K562 (cell line): ENCODE data around the gene PKHD1. TPM values are rescaled to one million over a fixed set of nuclear protein-coding genes. Genes with fewer than 3 reads are reported as not detected.

Experiments
- ATAC-seq: fragments of 200-7000 bp; cut with Tn5 transposase; 3 replicates; pipeline ENCODE4 v1.9.1; 2020; ENCODE audit warnings: moderate library complexity
- BruUV-seq: library from RNA; stranded (reverse); fragments of 400-500 nt; replicated peaks from 2 replicates; lab custom pipeline; 2021; lab: Mats Ljungman, UMichigan
- CTCF ChIA-PET: fragments of 300-600 bp; formaldehyde crosslinking; extraction: SDS; loops from one replicate; lab custom pipeline; 2021; ENCODE audit warnings: low intra/inter-chr PET ratio; lab: Yijun Ruan, JAX
- POLR2A ChIA-PET: fragments of 300-600, 350-650 bp; sonication (Branson Sonifier 250); formaldehyde crosslinking; extraction: SDS; loops from one replicate; lab custom pipeline; 2021; ENCODE audit warnings: antibody characterized with exemption, inconsistent platforms; lab: Yijun Ruan, JAX
- DNase-seq, 4 experiments: peaks; one replicate each; pipeline versions ENCODE4 v3.0.0 to v3.0.0-alpha.2; 2011 to 2018; ENCODE audit warnings: low spot score in 3 of 4, mixed read lengths in 3 of 4; ENCODE audit errors: extremely low read depth in 1 of 4
- FAIRE-seq: peaks from 2 replicates; lab custom pipeline; 2011; peaks lifted over from hg19 to GRCh38; lab: Jason Lieb, UNC
- H2AFZ ChIP-seq: 2 replicates; pipeline ENCODE4 v1.6.0; 2011; ENCODE audit warnings: low read depth, low read length, control low read depth, inconsistent platforms
- H3K27ac ChIP-seq: fragments of 200-600 bp; 3 replicates; pipeline ENCODE4 v1.8.0; 2011; ENCODE audit warnings: low read depth, mild to moderate bottlenecking, control low read depth, inconsistent platforms, low read length, moderate library complexity, mixed read lengths; ENCODE audit errors: extremely low read depth
- H3K27me3 ChIP-seq, 2 experiments: fragments of 300-600 bp in 1 of 2; 2 replicates in 1 of 2; 3 replicates in 1 of 2; pipeline versions ENCODE4 v1.6.0 to v1.8.0; 2011; ENCODE audit warnings: inconsistent platforms in 2 of 2, low read length in 2 of 2, mild to moderate bottlenecking in 1 of 2, mixed read lengths in 1 of 2, moderate library complexity in 1 of 2; ENCODE audit not compliant: control insufficient read depth in 2 of 2, insufficient read depth in 2 of 2
- H3K36me3 ChIP-seq: fragments of 300-600 bp; 3 replicates; pipeline ENCODE4 v1.8.0; 2011; ENCODE audit warnings: mild to moderate bottlenecking, low read length, inconsistent platforms; ENCODE audit not compliant: control insufficient read depth, insufficient read depth
- H3K4me1 ChIP-seq, 2 experiments: fragments of 200-600 bp in 1 of 2; replicated peaks in 1 of 2; 2 replicates in 1 of 2; 3 replicates in 1 of 2; pipeline versions ENCODE4 v1.5.1 to v1.8.0; 2011; ENCODE audit warnings: inconsistent platforms in 2 of 2, low read length in 2 of 2, mild to moderate bottlenecking in 1 of 2, mixed read lengths in 1 of 2, moderate library complexity in 1 of 2; ENCODE audit not compliant: control insufficient read depth in 2 of 2, insufficient read depth in 2 of 2
- H3K4me2 ChIP-seq: 2 replicates; pipeline ENCODE4 v1.6.1; 2011; ENCODE audit warnings: low read length, control low read depth, inconsistent platforms, mixed read lengths; ENCODE audit not compliant: insufficient read depth
- H3K4me3 ChIP-seq: fragments of 200-600 bp; sonication (generic), shearing (Covaris generic); 2 replicates; pipeline ENCODE4 v1.5.1; 2016; ENCODE audit warnings: control low read depth, inconsistent platforms
- H3K79me2 ChIP-seq: fragments of 200-600 bp; 3 replicates; pipeline ENCODE4 v1.8.0; 2011; ENCODE audit warnings: low read length, inconsistent platforms; ENCODE audit not compliant: control insufficient read depth, insufficient read depth
- H3K9ac ChIP-seq, 2 experiments: 2 replicates each; pipeline versions ENCODE4 v1.6.0 to v1.6.1; 2011; ENCODE audit warnings: low read depth in 2 of 2, low read length in 2 of 2, control low read depth in 1 of 2, inconsistent platforms in 1 of 2, mild to moderate bottlenecking in 1 of 2, mixed read lengths in 1 of 2; ENCODE audit not compliant: insufficient read depth in 1 of 2
- H3K9me1 ChIP-seq: one replicate; pipeline ENCODE4 v1.6.0; 2011; ENCODE audit warnings: inconsistent platforms, mild to moderate bottlenecking, low read length, moderate library complexity; ENCODE audit not compliant: control insufficient read depth, insufficient read depth
- H3K9me3 ChIP-seq: replicated peaks from 2 replicates; pipeline ENCODE4 v1.5.1; 2011; ENCODE audit warnings: low read depth, low read length, inconsistent platforms; ENCODE audit not compliant: control insufficient read depth, insufficient read depth
- H4K20me1 ChIP-seq: replicated peaks from 2 replicates; pipeline ENCODE4 v1.6.1; 2011; ENCODE audit warnings: low read length, inconsistent platforms, mixed read lengths; ENCODE audit not compliant: control insufficient read depth, insufficient read depth
- IRF1 ChIP-seq: sonication (generic); formaldehyde crosslinking; IDR thresholded peaks from 2 replicates; pipeline ENCODE4 v1.8.0; 2022; ENCODE audit warnings: missing genetic modification reagents, mild to moderate bottlenecking, borderline replicate concordance
- RBM39 ChIP-seq: fragments of 200-400 bp; formaldehyde crosslinking; optimal IDR thresholded peaks from 2 replicates; pipeline ENCODE3; 2018; ENCODE audit warnings: low read depth, low read length
- SLC30A9 ChIP-seq: fragments of 250-450 bp; sonication (Bioruptor Pico); IDR thresholded peaks from 2 replicates; pipeline ENCODE4 v1.8.0; 2022; ENCODE audit warnings: mild to moderate bottlenecking, moderate library complexity
- TCF15 ChIP-seq: fragments of 250-450 bp; sonication (Bioruptor Pico); IDR thresholded peaks from 2 replicates; pipeline ENCODE4 v1.8.0; 2022; ENCODE audit warnings: moderate library complexity, mild to moderate bottlenecking, inconsistent platforms
- ZNF253 ChIP-seq: fragments of 250-450 bp; sonication (Bioruptor Pico); conservative IDR thresholded peaks from 2 replicates; pipeline ENCODE4 v1.6.1; 2021; ENCODE audit warnings: mild to moderate bottlenecking
- WGBS: fragments of 100-300 bp; shearing (Covaris generic); methylation state at CpG from one replicate; pipeline ENCODE4 v1.1.6; 2016; ENCODE audit warnings: low coverage, mixed read lengths; ENCODE audit not compliant: insufficient coverage; ENCODE audit errors: missing lambda C conversion rate; 5-methylcytosine and 5-hydroxymethylcytosine counted together
- in situ Hi-C: fragments of 300-500 bp; cut with MboI; formaldehyde crosslinking; loops from 4 replicates; pipeline ENCODE4 v1.15.0; 2018; ENCODE audit warnings: inconsistent platforms, mixed read lengths
- intact Hi-C: fragments of 100-400 bp; cut with micrococcal nuclease; formaldehyde crosslinking; loops from 2 replicates; pipeline ENCODE4 v1.14.2; 2022
- polyA plus RNA-seq, 8 experiments: library from polyadenylated mRNA; depleted of rRNA in 4 of 8; stranded (reverse) in 5 of 8; unstranded in 3 of 8; fragments of >200 nt; fragmentation: Nextera tagmentation in 2 of 8; fragmentation: Illumina TruSeq in 1 of 8; extraction: Ambion mirVana in 2 of 8; extraction: Trizol in 1 of 8; gene quantifications; 2 replicates each; pipeline versions ENCODE4 v1.2.1 to v1.2.3, GENCODE V29; 2011 to 2014; ENCODE audit warnings: inconsistent platforms in 1 of 8, missing spikeins in 1 of 8
- total RNA-seq, 7 experiments: library from RNA; depleted of rRNA in 6 of 7; stranded (reverse); fragments of >200 nt in 6 of 7; fragmentation: Illumina TruSeq in 2 of 7; extraction: Trizol in 2 of 7; gene quantifications; 2 replicates each; pipeline versions ENCODE4 v1.2.1 to v1.2.3, GENCODE V29; 2011 to 2021; ENCODE audit warnings: low replicate concordance in 1 of 7

Gene PKHD1
- total and polyA plus RNA-seq, 9 of the 15 experiments (the other 6 are each of a cell fraction or from before 2014, with no cell fraction given), result 0.01 to 0.04 (median 0.01) TPM; not detected in 6

GRCh38 chr6:51719297-51719696, 368.1 kb downstream of the PKHD1 start (continued):
- TF ChIP-seq IRF1 (CRISPR knock-in tag) (no peak), ZNF253 (CRISPR knock-in tag) (no peak), RBM39 (no peak), TCF15 (no peak)
- TF ChIP-seq, all 486 proteins: peak for 0

GRCh38 chr6:51718533-51718932, 368.9 kb downstream of the PKHD1 start:
- CTCF ChIA-PET, result no interaction called here
- no peak for DNase-seq
- no peaks in the 10 kb centered on the region for H4K20me1 ChIP-seq
- no peak overlapping the region for H3K4me3 ChIP-seq
- no peaks in the 10 kb centered on the region for H3K4me1 ChIP-seq
- POLR2A ChIA-PET, result no interaction called here
- FAIRE-seq, result no peak
- TF ChIP-seq SLC30A9 (CRISPR knock-in tag), result no peak
- intact Hi-C loops, result no loop called here
- BruUV-seq, result no TSS peak
- no peaks in the 10 kb centered on the region for H3K36me3 ChIP-seq
- no peak overlapping the region for H3K27ac ChIP-seq
- in situ Hi-C loops, result no loop called here
- 15% methylated on average over 1 of the region's 1 CpG for WGBS
- ATAC-seq, result no peak
- H3K9ac ChIP-seq, result no peak overlapping the region
- no peak overlapping the region for H3K4me2 ChIP-seq
- no peaks in the 10 kb centered on the region for H3K9me1 ChIP-seq
- no peak overlapping the region for H2AFZ ChIP-seq
- H3K27me3 ChIP-seq, result no peaks in the 10 kb centered on the region
- no peaks in the 10 kb centered on the region for H3K9me3 ChIP-seq
- no peaks in the 10 kb centered on the region for H3K79me2 ChIP-seq
